Stimulated activated naive CD8-positive, alpha-beta T cell treated with anti-CD3 and anti-CD28 coated beads, Interleukin-15, Interleukin-2, amounts not matched to agents 100 ng/mL and 50 ng/mL, for 24 hours (primary cell): ENCODE data around the gene MORC2.

Experiments used
- H3K27ac Mint-ChIP-seq: one replicate; pipeline ENCODE4 v1.8.0; 2021; ENCODE audit warnings: mild to moderate bottlenecking, mixed read lengths
- H3K27me3 Mint-ChIP-seq: one replicate; pipeline ENCODE4 v1.8.0; 2021; ENCODE audit warnings: mixed read lengths
- H3K36me3 Mint-ChIP-seq: one replicate; pipeline ENCODE4 v1.8.0; 2021; ENCODE audit warnings: low read depth, mixed read lengths
- H3K4me1 Mint-ChIP-seq: one replicate; pipeline ENCODE4 v1.8.0; 2021; ENCODE audit warnings: low read depth, mixed read lengths
- H3K4me3 Mint-ChIP-seq: one replicate; pipeline ENCODE4 v1.8.0; 2021; ENCODE audit warnings: mild to moderate bottlenecking, mixed read lengths
- H3K9me3 Mint-ChIP-seq: one replicate; pipeline ENCODE4 v1.8.0; 2021; ENCODE audit warnings: mixed read lengths

The MORC2 gene

GRCh38 chr22:30969532-30970355 is 1.2 kb upstream of the MORC2 start:
- Mint-ChIP-seq H3K27ac (peak overlapping the region; percentile 82), H3K4me3 (peak overlapping the region; percentile 89), H3K9me3 (peaks cover 42% of the 10 kb centered on the region), H3K27me3 (no peaks in the 10 kb centered on the region), H3K4me1 (peaks cover 60% of the 10 kb centered on the region), H3K36me3 (peaks cover 82% of the 10 kb centered on the region)

GRCh38 chr22:30968924-30969531 is 454 bp upstream of the MORC2 start, which contains the start of gene TUG1:
Gene TUG1, plus strand, starts transcription at chr22:30969265.
- H3K36me3 Mint-ChIP-seq: peaks cover 80% of the 10 kb centered on the region
- H3K27ac Mint-ChIP-seq: peak within 1 kb of the TSS; percentile 96
- no peaks in the 10 kb centered on the region for H3K27me3 Mint-ChIP-seq
- H3K4me3 Mint-ChIP-seq: peak within 1 kb of the TSS; percentile 89
- H3K4me1 Mint-ChIP-seq: peaks cover 62% of the 10 kb centered on the region
- peaks cover 37% of the 10 kb centered on the region for H3K9me3 Mint-ChIP-seq

GRCh38 chr22:30964858-30965257 is 3.7 kb downstream of the MORC2 start:
- H3K9me3 Mint-ChIP-seq: peaks cover 12% of the 10 kb centered on the region
- peaks cover 40% of the 10 kb centered on the region for H3K4me1 Mint-ChIP-seq
- no peak overlapping the region for H3K4me3 Mint-ChIP-seq
- no peaks in the 10 kb centered on the region for H3K27me3 Mint-ChIP-seq
- H3K27ac Mint-ChIP-seq: no peak overlapping the region
- H3K36me3 Mint-ChIP-seq: peaks cover 48% of the 10 kb centered on the region

GRCh38 chr22:30955153-30955552 is 13.4 kb downstream of the MORC2 start:
- no peaks in the 10 kb centered on the region for H3K27me3 Mint-ChIP-seq
- H3K27ac Mint-ChIP-seq: no peak overlapping the region
- H3K36me3 Mint-ChIP-seq: peaks cover 69% of the 10 kb centered on the region
- H3K4me3 Mint-ChIP-seq: no peak overlapping the region
- H3K4me1 Mint-ChIP-seq: peaks cover 44% of the 10 kb centered on the region
- no peaks in the 10 kb centered on the region for H3K9me3 Mint-ChIP-seq

- H3K4me3 Mint-ChIP-seq: no peak overlapping the region
- no peaks in the 10 kb centered on the region for H3K27me3 Mint-ChIP-seq
- no peaks in the 10 kb centered on the region for H3K9me3 Mint-ChIP-seq
- peaks cover 71% of the 10 kb centered on the region for H3K36me3 Mint-ChIP-seq
- no peak overlapping the region for H3K27ac Mint-ChIP-seq
- peaks cover 48% of the 10 kb centered on the region for H3K4me1 Mint-ChIP-seq
Measured at GRCh38 chr22:30953206-30953605, 15.4 kb downstream of the MORC2 start.

GRCh38 chr22:30949934-30950660 is 18.5 kb downstream of the MORC2 start:
- Mint-ChIP-seq H3K27me3 (no peaks in the 10 kb centered on the region), H3K27ac (no peak overlapping the region), H3K9me3 (no peaks in the 10 kb centered on the region), H3K4me1 (peaks cover 36% of the 10 kb centered on the region), H3K4me3 (no peak overlapping the region), H3K36me3 (peaks cover 64% of the 10 kb centered on the region)

GRCh38 chr22:30948930-30949342 is 19.6 kb downstream of the MORC2 start:
- Mint-ChIP-seq H3K36me3 (peaks cover 68% of the 10 kb centered on the region), H3K4me1 (peaks cover 41% of the 10 kb centered on the region), H3K27ac (no peak overlapping the region)

GRCh38 chr22:30947816-30948454 is 20.6 kb downstream of the MORC2 start:
- H3K27ac Mint-ChIP-seq: no peak overlapping the region
- no peak overlapping the region for H3K4me3 Mint-ChIP-seq
- no peaks in the 10 kb centered on the region for H3K9me3 Mint-ChIP-seq
- peaks cover 51% of the 10 kb centered on the region for H3K4me1 Mint-ChIP-seq
- H3K27me3 Mint-ChIP-seq: no peaks in the 10 kb centered on the region
- H3K36me3 Mint-ChIP-seq: peaks cover 67% of the 10 kb centered on the region

More at GRCh38 chr22:30948930-30949342, 19.6 kb downstream of the MORC2 start:
- Mint-ChIP-seq H3K9me3 (no peaks in the 10 kb centered on the region), H3K27me3 (no peaks in the 10 kb centered on the region), H3K4me3 (no peak overlapping the region)

GRCh38 chr22:30947173-30947815 is 21.3 kb downstream of the MORC2 start:
- H3K4me1 Mint-ChIP-seq: peaks cover 50% of the 10 kb centered on the region
- H3K27ac Mint-ChIP-seq: no peak overlapping the region
- no peaks in the 10 kb centered on the region for H3K27me3 Mint-ChIP-seq
- peaks cover 61% of the 10 kb centered on the region for H3K36me3 Mint-ChIP-seq
- H3K4me3 Mint-ChIP-seq: no peak overlapping the region
- H3K9me3 Mint-ChIP-seq: no peaks in the 10 kb centered on the region

- Mint-ChIP-seq H3K27me3 (no peaks in the 10 kb centered on the region), H3K27ac (peak overlapping the region; percentile 6), H3K9me3 (no peaks in the 10 kb centered on the region), H3K4me1 (peaks cover 51% of the 10 kb centered on the region), H3K4me3 (no peak overlapping the region), H3K36me3 (peaks cover 58% of the 10 kb centered on the region)
Measured at GRCh38 chr22:30946354-30946753, 22.2 kb downstream of the MORC2 start.

- H3K4me3 Mint-ChIP-seq: no peak overlapping the region
- H3K4me1 Mint-ChIP-seq: peaks cover 55% of the 10 kb centered on the region
- no peaks in the 10 kb centered on the region for H3K9me3 Mint-ChIP-seq
- peaks cover 57% of the 10 kb centered on the region for H3K36me3 Mint-ChIP-seq
- peak overlapping the region; percentile 34 for H3K27ac Mint-ChIP-seq
- H3K27me3 Mint-ChIP-seq: no peaks in the 10 kb centered on the region
Measured at GRCh38 chr22:30945653-30946052, 22.9 kb downstream of the MORC2 start.

- peaks cover 57% of the 10 kb centered on the region for H3K36me3 Mint-ChIP-seq
- no peaks in the 10 kb centered on the region for H3K9me3 Mint-ChIP-seq
- peaks cover 62% of the 10 kb centered on the region for H3K4me1 Mint-ChIP-seq
- no peaks in the 10 kb centered on the region for H3K27me3 Mint-ChIP-seq
- H3K4me3 Mint-ChIP-seq: no peak overlapping the region
- H3K27ac Mint-ChIP-seq: no peak overlapping the region
Measured at GRCh38 chr22:30944986-30945385, 23.6 kb downstream of the MORC2 start.

- Mint-ChIP-seq H3K36me3 (peaks cover 70% of the 10 kb centered on the region), H3K9me3 (no peaks in the 10 kb centered on the region), H3K27ac (no peak overlapping the region), H3K4me3 (no peak overlapping the region), H3K27me3 (no peaks in the 10 kb centered on the region), H3K4me1 (peaks cover 68% of the 10 kb centered on the region)
Measured at GRCh38 chr22:30943368-30943767, 25.2 kb downstream of the MORC2 start.

- Mint-ChIP-seq H3K9me3 (no peaks in the 10 kb centered on the region), H3K4me1 (peaks cover 67% of the 10 kb centered on the region), H3K27me3 (no peaks in the 10 kb centered on the region), H3K36me3 (peaks cover 83% of the 10 kb centered on the region), H3K27ac (peak overlapping the region; percentile 82), H3K4me3 (peak overlapping the region; percentile 35)
Measured at GRCh38 chr22:30941363-30941740, 27.2 kb downstream of the MORC2 start.
